Skin of body (tissue), 2 donors: ENCODE data around the gene ADCY10. TPM values are rescaled to one million over a fixed set of nuclear protein-coding genes. Genes with fewer than 3 reads are reported as not detected.
A peak's percentile ranks its signal among the peaks of the same experiment; 100 is the strongest.
"Not testable (repeated sequence)": the region's sequence is repeated elsewhere in the genome, so short reads cannot be mapped to it uniquely, and the experiment has no call there.

Experiments
- DNase-seq: peaks from one replicate; lab custom pipeline; 2025; lab: John Stamatoyannopoulos, UW
- total RNA-seq: library from RNA; depleted of rRNA; stranded (reverse); fragments of >200 nt; gene quantifications from one replicate; pipeline ENCODE4 v1.2.3, GENCODE V29; 2014

Gene ADCY10
- total RNA-seq, 1 donor from 2014 or later = 0.20 TPM

- peak; percentile 14 for DNase-seq
These were observed 93.9 kb downstream of the ADCY10 start for GRCh38 chr1:167819849-167820683.

GRCh38 chr1:167815650-167816049 is 98.3 kb downstream of the ADCY10 start:
- DNase-seq = no peak

- DNase-seq = no peak
These were observed 101.0 kb downstream of the ADCY10 start for GRCh38 chr1:167812972-167813371.

GRCh38 chr1:167808690-167809089 is 105.2 kb downstream of the ADCY10 start:
- no peak for DNase-seq

DNA sequence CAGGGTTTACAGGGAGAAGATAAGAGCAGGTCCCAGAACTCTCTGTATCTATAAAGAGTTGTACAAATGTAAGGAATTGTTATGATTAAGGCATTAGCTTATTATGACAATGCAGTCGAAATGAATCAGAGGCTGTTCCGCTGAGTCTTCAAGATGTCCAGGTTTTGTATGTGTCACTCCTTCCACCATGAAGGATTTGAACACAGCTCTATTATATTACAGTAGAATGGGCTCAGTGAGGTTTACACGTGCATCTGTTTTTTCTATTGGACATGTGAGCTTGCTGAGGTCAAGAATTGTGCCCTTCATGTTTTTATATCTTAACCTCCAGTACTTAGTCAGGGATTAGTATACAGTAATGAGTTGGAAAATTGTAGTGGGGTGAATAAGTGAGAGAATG is 105.8 kb downstream of the ADCY10 start:
- no peak for DNase-seq

GRCh38 chr1:167806676-167807075 is 107.3 kb downstream of the ADCY10 start:
- DNase-seq = not testable (repeated sequence)

- DNase-seq = not testable (repeated sequence)
These were observed 107.7 kb downstream of the ADCY10 start for GRCh38 chr1:167806235-167806634.

DNA sequence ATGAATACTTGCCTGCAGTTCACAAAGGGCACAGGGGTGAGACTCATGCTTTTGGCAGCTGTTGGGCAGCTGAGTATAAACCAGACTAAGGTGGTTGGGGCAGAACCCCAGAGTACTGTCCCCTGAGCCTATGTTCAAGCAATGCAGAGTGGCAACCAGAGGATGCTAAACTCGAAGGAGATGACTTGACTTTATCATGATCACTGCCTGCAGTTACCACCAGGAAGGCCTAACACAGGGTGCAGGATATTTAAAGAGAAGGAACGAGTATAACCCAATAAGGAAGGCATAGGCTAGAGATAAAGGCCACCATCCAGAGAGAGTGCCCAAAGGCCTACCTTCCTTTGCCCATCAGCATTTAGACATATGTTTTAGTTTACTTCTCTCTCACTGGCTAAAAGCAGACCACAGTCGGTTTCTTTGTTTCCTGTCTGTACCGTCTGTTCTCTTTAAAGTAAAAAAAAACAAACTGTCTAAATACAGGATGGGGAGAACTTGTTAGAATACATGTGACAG is 108.8 kb downstream of the ADCY10 start:
- no peak for DNase-seq

GRCh38 chr1:167803358-167804207 is 110.4 kb downstream of the ADCY10 start:
- peak; percentile 78 for DNase-seq

DNA sequence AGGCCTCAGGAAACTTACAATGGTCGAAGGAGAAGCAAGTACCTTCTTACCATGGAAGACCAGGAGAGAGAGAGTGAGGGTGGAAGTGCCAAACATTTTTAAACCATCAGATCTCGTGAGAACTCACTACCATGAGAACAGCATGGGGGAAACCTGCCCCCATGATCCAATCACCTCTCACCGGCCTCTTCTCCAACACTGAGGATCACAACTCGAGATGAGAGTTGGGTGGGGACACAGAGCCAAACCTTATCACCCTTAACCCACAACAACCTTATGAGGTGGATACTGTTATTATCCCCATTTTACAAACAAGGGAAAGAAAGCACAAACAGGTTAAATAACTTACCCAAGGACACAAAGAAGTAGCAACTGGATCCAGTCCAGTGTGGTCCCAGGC is 111.7 kb downstream of the ADCY10 start:
- no peak for DNase-seq

GRCh38 chr1:167800251-167800650 is 113.7 kb downstream of the ADCY10 start:
- DNase-seq = no peak

DNA sequence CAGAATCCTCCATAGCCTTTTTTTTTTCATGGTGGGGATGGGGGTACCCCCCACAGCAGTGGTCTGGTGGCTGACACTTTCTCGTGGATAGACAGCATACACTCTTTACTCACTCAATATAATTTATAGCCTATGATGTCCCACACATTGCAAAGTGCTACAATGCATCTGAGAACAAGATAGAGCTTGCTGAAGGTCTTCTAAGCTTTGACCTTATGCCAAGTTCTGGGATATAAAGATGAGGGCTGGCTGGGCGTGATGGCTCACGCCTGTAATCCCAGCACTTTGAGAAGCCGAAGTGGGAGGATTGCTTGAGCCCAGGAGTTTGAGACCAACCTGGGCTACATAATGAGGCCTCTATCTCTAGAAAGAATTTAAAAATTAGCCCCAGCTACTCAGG is 114.2 kb downstream of the ADCY10 start:
- no peak for DNase-seq

GRCh38 chr1:167798952-167799351 is 115.0 kb downstream of the ADCY10 start:
- DNase-seq = no peak

- DNase-seq = peak; percentile 83
These were observed 116.9 kb downstream of the ADCY10 start for GRCh38 chr1:167797015-167797414.

DNA sequence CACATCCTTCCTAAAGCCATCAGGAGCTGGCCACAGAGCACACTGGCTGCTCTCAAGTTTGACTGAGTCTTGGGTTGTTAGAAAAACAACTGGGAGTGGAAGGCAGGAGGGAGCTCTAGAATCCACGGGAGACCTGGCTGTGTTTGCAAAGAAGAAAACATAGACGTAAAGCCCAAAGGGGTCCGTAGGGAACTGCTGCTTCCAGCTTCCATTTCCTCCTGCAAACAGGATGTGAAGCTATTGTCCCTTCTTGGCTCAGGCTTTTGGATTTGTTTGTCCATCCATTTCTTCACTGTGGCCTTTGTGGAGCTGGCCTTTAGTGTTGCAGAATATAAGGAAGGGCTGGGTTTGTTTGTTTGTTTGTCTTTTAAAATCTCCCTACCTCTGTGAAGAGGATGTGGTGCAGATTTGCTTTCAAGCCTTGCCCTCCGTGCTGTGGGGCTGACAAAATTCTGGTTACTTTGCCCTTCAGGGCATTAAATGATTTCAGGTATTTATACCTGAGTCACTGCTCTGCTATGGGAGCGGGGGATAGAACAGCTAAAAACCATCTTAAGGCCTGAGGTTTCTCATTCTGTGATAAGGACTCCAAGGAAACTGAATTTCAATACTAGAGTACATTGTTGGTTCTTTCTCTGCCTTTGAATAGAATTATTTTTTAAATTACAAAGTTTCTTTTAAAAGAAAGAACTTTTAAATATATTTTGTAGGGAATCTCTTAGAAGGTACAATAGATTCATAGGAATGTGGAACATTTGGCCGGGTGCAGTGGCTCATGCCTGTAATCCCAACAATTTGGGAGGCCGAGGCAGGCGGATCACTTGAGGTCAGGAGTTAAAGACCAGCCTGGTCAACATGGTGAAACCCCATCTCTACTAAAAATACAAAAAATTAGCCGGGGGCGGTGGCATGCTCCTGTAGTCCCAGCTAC is 117.9 kb downstream of the ADCY10 start:
- DNase-seq = peak; percentile 39

DNA sequence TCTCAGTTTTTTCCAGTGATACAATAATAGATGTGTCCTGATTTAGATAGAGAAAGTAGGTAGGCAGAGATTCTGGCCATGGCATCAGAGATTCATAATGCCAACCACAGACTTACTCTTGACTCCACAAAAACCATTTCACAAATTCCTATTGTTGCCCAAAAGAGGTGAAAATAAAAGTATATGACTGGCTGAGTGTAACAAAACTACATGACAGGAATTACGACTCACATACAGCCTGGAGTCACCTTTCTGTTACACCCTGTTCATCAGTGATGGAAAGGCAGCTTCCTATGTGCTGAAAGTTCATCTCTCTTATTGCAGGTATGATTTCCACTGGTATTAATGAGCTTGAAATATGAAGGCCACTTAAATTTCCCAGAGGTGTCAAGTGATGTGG is 119.9 kb downstream of the ADCY10 start:
- no peak for DNase-seq

DNA sequence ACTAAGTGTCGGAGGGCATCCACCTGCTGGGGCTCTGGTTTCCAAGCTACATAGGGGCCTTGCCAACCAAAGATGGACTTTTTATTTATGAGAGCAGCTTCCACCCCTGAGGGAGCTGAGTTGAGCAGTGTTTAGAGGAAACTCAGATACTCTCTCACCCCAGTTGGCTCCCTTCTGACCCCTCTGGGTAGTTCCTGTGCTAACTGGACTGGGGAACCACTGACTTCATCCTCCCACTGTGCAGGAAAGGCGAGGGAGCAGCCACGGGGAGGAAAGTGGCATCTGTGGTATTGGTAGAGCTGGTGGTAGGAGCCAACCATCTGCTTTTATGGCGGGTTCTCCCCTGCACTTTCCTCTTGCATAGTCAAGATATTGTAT is 121.8 kb downstream of the ADCY10 start:
- DNase-seq = no peak

GRCh38 chr1:167791281-167792187 is 122.4 kb downstream of the ADCY10 start:
- peak; percentile 96 for DNase-seq

GRCh38 chr1:167790117-167790516 is 123.8 kb downstream of the ADCY10 start:
- no peak for DNase-seq

- no peak for DNase-seq
These were observed 124.4 kb downstream of the ADCY10 start for GRCh38 chr1:167789501-167789900.
